ENCODE data around the gene MPPED2. TPM values are rescaled to one million over a fixed set of nuclear protein-coding genes. Genes with fewer than 3 reads are reported as not detected.

MPPED2 gene
- total and polyA plus RNA-seq, 2 donors (not counting 3 experiments of a cell fraction or from before 2014, with no cell fraction given): not detected

DNA sequence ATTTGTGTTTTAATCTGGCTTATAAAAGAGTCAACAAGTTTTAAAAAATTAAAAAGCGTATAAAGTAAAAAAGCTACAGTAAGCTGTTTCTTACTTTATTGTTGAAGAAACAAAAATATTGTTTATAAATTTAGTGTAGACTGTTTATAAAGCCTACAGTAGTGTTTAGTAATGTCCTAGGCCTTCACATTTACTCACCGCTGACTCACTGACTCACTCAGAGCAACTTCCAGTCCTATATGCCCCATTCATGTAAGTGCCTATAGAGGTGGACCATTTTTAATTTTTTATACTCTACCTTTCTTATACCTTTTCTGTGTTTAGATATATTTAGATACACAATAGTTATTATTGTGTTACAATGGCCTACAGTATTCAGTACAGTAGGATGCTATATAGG lies 12.2 kb downstream of the MPPED2 start:
- dilution Hi-C loops (cut with MboI; ENCODE audit: extremely low pct_ligation_motif_present, low sequenced_read_pairs) (no loop called here), intact Hi-C loops (cut with micrococcal nuclease) (no loop called here)
- no peak overlapping the region for H3K4me3 ChIP-seq (replicated peaks in 1 of 3; ENCODE audit: insufficient read depth in 1 of 3, low read depth in 1 of 3, low read length in 3 of 3)
- no peak overlapping the region for H2AFZ ChIP-seq (ENCODE audit: low read depth, low read length)
- H3K27me3 ChIP-seq (ENCODE audit: control insufficient read depth in 2 of 2, insufficient read depth in 2 of 2, low read length in 2 of 2): no peaks in the 10 kb centered on the region
- FAIRE-seq (no peak), DNase-seq (ENCODE audit: low read depth, low spot score) (no peak)
- no peaks in the 10 kb centered on the region for H3K36me3 ChIP-seq (ENCODE audit: control insufficient read depth in 2 of 2, extremely low read depth in 1 of 2, insufficient read depth in 2 of 2, low read length in 2 of 2)
- no TSS peak for BruUV-seq (replicated peaks)
- no peak for TF ChIP-seq MYC (IDR thresholded peaks at IDR 0.05; ENCODE audit: low read depth, low read length)
- no peak for TF ChIP-seq FOS (IDR thresholded peaks at IDR 0.05; ENCODE audit: borderline replicate concordance, insufficient read depth, low read length)
- no peak for TF ChIP-seq MAX (IDR thresholded peaks at IDR 0.05; ENCODE audit: insufficient read depth, insufficient read length)
- H3K4me1 ChIP-seq (ENCODE audit: control insufficient read depth, extremely low read depth, insufficient read depth, low read length): no peaks in the 10 kb centered on the region
- H3K4me2 ChIP-seq (ENCODE audit: insufficient read depth, low read length): no peak overlapping the region
- no peaks in the 10 kb centered on the region for H3K9me3 ChIP-seq (replicated peaks; ENCODE audit: control insufficient read depth, insufficient read depth, low read length)
- no peaks in the 10 kb centered on the region for H3K9me1 ChIP-seq (replicated peaks; ENCODE audit: control insufficient read depth, extremely low read depth, insufficient read depth, low read length)
- H3K79me2 ChIP-seq (ENCODE audit: control insufficient read depth, insufficient read depth, low read length): no peaks in the 10 kb centered on the region
- POLR2A ChIA-PET: no interaction called here
- no peaks in the 10 kb centered on the region for H4K20me1 ChIP-seq (replicated peaks; ENCODE audit: control insufficient read depth, extremely low read depth, insufficient read depth, low read length)
- CTCF ChIA-PET: no interaction called here
- H3K27ac ChIP-seq (ENCODE audit: insufficient read depth, low read depth, low read length): no peak overlapping the region
- no peak overlapping the region for H3K9ac ChIP-seq (replicated peaks; ENCODE audit: extremely low read depth, insufficient read depth, low read length)

- CTCF ChIA-PET: no interaction called here
- no peak overlapping the region for H3K27ac ChIP-seq (ENCODE audit: insufficient read depth, low read depth, low read length)
- H3K9me3 ChIP-seq (replicated peaks; ENCODE audit: control insufficient read depth, insufficient read depth, low read length): no peaks in the 10 kb centered on the region
- intact Hi-C loops (cut with micrococcal nuclease) (no loop called here), dilution Hi-C loops (cut with MboI; ENCODE audit: extremely low pct_ligation_motif_present, low sequenced_read_pairs) (no loop called here)
- H4K20me1 ChIP-seq (replicated peaks; ENCODE audit: control insufficient read depth, extremely low read depth, insufficient read depth, low read length): no peaks in the 10 kb centered on the region
- DNase-seq (ENCODE audit: low read depth, low spot score): no peak
- H2AFZ ChIP-seq (ENCODE audit: low read depth, low read length): no peak overlapping the region
- no peaks in the 10 kb centered on the region for H3K4me1 ChIP-seq (ENCODE audit: control insufficient read depth, extremely low read depth, insufficient read depth, low read length)
- no peak overlapping the region for H3K4me2 ChIP-seq (ENCODE audit: insufficient read depth, low read length)
- TF ChIP-seq MYC (IDR thresholded peaks at IDR 0.05; ENCODE audit: low read depth, low read length): no peak
- TF ChIP-seq GATA2 (IDR thresholded peaks at IDR 0.05; ENCODE audit: insufficient read depth, insufficient read length, low read depth, low read length): no peak
- TF ChIP-seq POLR2AphosphoS5 (IDR thresholded peaks at IDR 0.05; ENCODE audit: insufficient read depth, low read depth, low read length): no peak
- no peak for TF ChIP-seq EZH2 (IDR thresholded peaks at IDR 0.05; ENCODE audit: borderline replicate concordance, low read depth, low read length, severe bottlenecking)
- no peak for TF ChIP-seq JUN (IDR thresholded peaks at IDR 0.05; ENCODE audit: borderline replicate concordance, insufficient read depth, insufficient read length, low read depth)
- no peak for TF ChIP-seq MAX (IDR thresholded peaks at IDR 0.05; ENCODE audit: insufficient read depth, insufficient read length)
- TF ChIP-seq POLR2A (IDR thresholded peaks at IDR 0.05; ENCODE audit: low read depth, low read length): no peak
- no peak for TF ChIP-seq CTCF (IDR thresholded peaks at IDR 0.05; ENCODE audit: extremely low read depth in 1 of 2, insufficient read depth in 1 of 2, low read depth in 1 of 2, low read length in 2 of 2)
- no peak for TF ChIP-seq FOS (IDR thresholded peaks at IDR 0.05; ENCODE audit: borderline replicate concordance, insufficient read depth, low read length)
- no peaks in the 10 kb centered on the region for H3K27me3 ChIP-seq (ENCODE audit: control insufficient read depth in 2 of 2, insufficient read depth in 2 of 2, low read length in 2 of 2)
- no peak overlapping the region for H3K9ac ChIP-seq (replicated peaks; ENCODE audit: extremely low read depth, insufficient read depth, low read length)
- no peak for FAIRE-seq
- H3K79me2 ChIP-seq (ENCODE audit: control insufficient read depth, insufficient read depth, low read length): no peaks in the 10 kb centered on the region
- POLR2A ChIA-PET: no interaction called here
- H3K4me3 ChIP-seq (replicated peaks in 1 of 3; ENCODE audit: insufficient read depth in 1 of 3, low read depth in 1 of 3, low read length in 3 of 3): no peak overlapping the region
- BruUV-seq (replicated peaks): no TSS peak
- H3K36me3 ChIP-seq (ENCODE audit: control insufficient read depth in 2 of 2, extremely low read depth in 1 of 2, insufficient read depth in 2 of 2, low read length in 2 of 2): no peaks in the 10 kb centered on the region
- no peaks in the 10 kb centered on the region for H3K9me1 ChIP-seq (replicated peaks; ENCODE audit: control insufficient read depth, extremely low read depth, insufficient read depth, low read length)
Measured at GRCh38 chr11:30568931-30569330, 17.2 kb downstream of the MPPED2 start.
